Right ventricle myocardium superior (tissue), 1 donor: ENCODE results near the gene TPSAB1. TPM values are rescaled to one million over a fixed set of nuclear protein-coding genes. Genes with fewer than 3 reads are reported as not detected.
"Not testable (repeated sequence)": the region's sequence is repeated elsewhere in the genome, so short reads cannot be mapped to it uniquely, and the experiment has no call there.

ENCODE experiments used
- ATAC-seq: fragments of 200-7000 bp; cut with Tn5 transposase; one replicate; pipeline ENCODE4 v1.9.1; 2020; ENCODE audit warnings: mild to moderate bottlenecking; ENCODE audit not compliant: poor library complexity
- DNase-seq: peaks from one replicate; pipeline ENCODE4 v3.0.0-alpha.2; 2020
- intact Hi-C: fragments of 100-400 bp; cut with DNase I; formaldehyde crosslinking; loops from one replicate; pipeline ENCODE4 v1.11.2; 2022
- total RNA-seq: library from RNA; stranded (reverse); fragmentation: NEBNext Ultra II Directional; extraction: Animal tissue kit (Norgen Biotek cat#: 25700); gene quantifications from one replicate; pipeline ENCODE4 v1.2.1, GENCODE V29; 2021
- donor health status: DM: no; HTN: yes; CAD: no; lungs with severe emphysema.

TPSAB1 gene
- total RNA-seq, 1 donor from 2014 or later = 7.1 TPM

DNA sequence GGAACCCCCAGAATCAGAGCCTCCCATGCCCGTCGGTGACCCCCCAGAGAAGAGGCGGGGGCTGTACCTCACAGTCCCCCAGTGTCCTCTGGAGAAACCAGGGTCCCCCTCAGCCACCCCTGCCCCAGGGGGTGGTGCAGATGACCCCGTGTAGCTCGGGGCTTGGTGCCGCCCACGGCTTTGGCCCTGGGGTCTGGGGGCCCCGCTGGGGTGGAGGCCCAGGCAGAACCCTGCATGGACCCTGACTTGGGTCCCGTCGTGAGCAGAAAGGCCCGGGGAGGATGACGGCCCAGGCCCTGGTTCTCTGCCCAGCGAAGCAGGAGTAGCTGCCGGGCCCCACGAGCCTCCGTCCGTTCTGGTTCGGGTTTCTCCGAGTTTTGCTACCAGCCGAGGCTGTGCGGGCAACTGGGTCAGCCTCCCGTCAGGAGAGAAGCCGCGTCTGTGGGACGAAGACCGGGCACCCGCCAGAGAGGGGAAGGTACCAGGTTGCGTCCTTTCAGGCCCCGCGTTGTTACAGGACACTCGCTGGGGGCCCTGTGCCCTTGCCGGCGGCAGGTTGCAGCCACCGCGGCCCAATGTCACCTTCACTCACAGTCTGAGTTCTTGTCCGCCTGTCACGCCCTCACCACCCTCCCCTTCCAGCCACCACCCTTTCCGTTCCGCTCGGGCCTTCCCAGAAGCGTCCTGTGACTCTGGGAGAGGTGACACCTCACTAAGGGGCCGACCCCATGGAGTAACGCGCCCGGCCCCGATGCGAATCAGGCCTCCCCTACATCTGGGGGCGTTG, 19.5 kb upstream of the TPSAB1 start:
- no peak for DNase-seq
- peak; percentile 18 for ATAC-seq
- intact Hi-C loops = no loop called here

GRCh38 chr16:1221628-1222552, 18.6 kb upstream of the TPSAB1 start:
- ATAC-seq (no peak), DNase-seq (no peak)
- intact Hi-C loops = no loop called here

DNA sequence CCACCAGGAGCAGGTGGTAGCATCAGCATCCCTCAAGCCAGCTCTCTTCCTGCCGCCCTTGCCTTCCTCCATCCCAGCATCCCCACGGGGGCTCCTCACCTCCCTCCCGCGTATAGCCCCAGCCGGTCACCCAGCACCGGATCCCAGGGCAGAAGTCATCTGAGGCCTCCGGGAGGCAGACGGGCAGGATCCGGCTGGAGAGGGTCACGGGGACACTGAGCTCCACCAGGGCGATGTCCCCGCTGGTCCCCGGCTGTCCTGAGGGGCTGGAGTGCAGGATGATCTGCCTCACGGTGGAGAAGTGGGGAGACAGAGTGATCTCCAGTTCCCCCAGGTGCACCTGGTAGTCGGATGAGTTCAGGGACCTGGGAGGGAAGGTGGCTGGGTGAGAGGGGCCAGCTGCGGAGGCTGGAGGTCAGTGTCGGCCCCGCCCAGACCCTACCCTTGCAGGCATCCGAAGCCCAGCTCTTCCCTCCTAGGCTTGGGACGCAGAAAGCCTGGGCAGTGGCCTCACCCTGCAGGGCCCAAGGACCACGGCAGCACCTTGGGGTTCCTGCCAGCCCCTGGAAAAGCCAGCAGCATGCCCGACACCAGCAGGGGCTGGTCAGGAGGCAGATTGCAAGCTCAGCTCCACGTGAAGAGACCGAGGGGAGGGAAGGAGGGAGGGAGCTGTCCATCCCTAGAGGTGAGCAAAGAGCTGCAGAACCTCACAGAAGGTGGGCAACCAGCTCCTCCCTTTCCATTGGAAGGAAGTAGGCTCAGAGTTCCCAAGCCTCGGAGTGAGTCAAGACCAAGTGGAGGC, 17.8 kb upstream of the TPSAB1 start:
- DNase-seq (no peak), ATAC-seq (no peak)
- intact Hi-C loops = no loop called here

DNA sequence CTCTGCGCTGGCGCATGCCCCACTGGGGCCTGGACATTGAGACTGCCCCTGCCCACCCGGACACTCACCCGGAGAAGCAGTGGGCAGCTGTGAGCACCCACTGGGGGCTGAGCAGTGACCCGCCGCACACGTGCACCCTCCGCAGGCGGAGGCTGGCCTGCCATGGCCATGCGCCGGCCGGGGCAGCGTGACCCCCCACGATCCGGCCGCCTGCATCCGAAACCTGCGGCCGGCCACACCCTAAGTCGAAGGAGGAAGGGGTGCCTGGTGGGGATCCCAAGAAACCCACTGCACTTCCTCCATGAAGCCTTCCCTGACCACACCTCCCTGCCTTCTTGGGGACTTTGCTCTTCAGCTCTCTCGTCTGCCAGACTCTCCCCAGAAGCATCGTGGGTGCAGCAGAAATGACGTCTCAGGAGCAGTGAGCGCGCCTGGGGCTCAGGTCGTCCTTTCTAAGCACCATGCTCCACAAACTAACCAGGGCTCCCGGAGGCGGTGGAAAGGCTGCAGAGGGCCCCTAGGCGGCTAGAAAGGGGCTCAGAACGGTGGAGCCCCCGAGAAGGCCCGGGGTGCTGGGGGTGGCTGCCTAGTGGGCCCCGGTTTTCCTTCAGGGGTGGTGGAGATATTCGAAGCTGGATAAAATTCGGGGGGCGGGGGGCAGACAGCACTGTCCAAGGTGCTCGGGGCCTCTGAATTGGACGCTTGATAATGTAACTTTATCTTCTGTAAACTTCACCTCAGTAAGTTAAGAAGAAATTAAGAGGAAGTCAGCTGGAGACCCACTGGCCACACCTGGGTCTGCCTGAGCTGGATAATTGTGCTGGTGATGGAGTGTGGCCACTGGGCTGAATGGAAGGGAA, 16.9 kb upstream of the TPSAB1 start:
- intact Hi-C loops = no loop called here
- DNase-seq (no peak), ATAC-seq (no peak)

GRCh38 chr16:1224558-1224957, 15.9 kb upstream of the TPSAB1 start:
- intact Hi-C loops = no loop called here
- no peak for ATAC-seq
- no peak for DNase-seq

- ATAC-seq = no peak
- intact Hi-C loops = no loop called here
- DNase-seq = no peak
Measured at GRCh38 chr16:1225051-1225451, 15.5 kb upstream of the TPSAB1 start, which contains the start of gene TPSG1. TPSG1 (minus strand) TSS chr16:1225268; CDS start chr16:1225252, 16 bp downstream.

- intact Hi-C loops, DNase-seq: not testable (repeated sequence)
- peak; percentile 4 for ATAC-seq
Measured at GRCh38 chr16:1225728-1226311, 14.7 kb upstream of the TPSAB1 start.

DNA sequence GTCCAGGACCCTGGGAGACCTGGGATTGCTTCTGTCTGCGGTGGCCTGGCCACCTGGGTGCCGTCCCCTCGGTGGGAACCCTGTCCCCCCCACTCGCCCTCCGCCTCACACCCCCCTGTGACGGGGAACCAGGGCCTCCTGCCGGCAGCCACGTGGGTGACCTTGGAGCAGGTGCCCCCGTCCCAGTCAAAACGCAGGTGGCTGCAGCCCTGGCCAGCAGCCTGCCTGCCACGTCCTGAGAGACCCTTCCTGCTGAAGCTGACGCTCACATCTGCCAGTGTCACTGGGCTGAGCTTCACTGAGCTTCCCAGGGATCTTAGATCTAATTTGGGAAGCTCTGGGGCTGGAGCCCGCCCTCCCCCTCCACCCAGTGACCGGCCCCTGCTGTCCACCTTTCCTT, 13.8 kb upstream of the TPSAB1 start:
- intact Hi-C loops, DNase-seq, ATAC-seq: not testable (repeated sequence)

- intact Hi-C loops, DNase-seq, ATAC-seq: not testable (repeated sequence)
Measured at GRCh38 chr16:1228227-1228626, 12.3 kb upstream of the TPSAB1 start.

DNA sequence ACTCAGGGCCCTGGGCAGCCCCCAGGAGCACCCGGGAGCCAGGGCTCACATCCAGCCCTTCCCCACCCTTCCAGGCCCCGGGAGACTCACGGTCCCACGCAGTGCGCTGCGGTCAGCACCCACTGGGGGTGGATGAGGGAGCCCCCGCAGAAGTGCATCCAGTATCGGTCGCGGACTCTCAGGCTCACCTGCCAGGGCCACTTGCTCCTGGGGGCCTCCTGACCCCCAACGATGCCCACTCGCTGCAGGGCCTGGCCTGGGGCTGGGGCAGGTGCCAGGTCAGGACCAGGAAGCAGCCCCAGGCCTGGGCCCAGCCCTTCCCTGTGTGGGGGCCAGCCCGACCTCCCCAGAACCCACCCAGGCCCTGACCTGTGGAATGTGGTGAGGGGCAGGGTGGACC, 11.0 kb upstream of the TPSAB1 start:
- ATAC-seq, DNase-seq, intact Hi-C loops: not testable (repeated sequence)

- peak; percentile 14 for ATAC-seq
- DNase-seq = not testable (repeated sequence)
- intact Hi-C loops = loop anchor here (10.0 kb wide), 1 partner anchor 325 kb away; no protein-coding TSS in a partner anchor
Measured at GRCh38 chr16:1230084-1230470, 10.4 kb upstream of the TPSAB1 start, which contains the start of gene TPSB2. TPSB2 (minus strand) TSS chr16:1230184; CDS start chr16:1229951, 233 bp downstream.

DNA sequence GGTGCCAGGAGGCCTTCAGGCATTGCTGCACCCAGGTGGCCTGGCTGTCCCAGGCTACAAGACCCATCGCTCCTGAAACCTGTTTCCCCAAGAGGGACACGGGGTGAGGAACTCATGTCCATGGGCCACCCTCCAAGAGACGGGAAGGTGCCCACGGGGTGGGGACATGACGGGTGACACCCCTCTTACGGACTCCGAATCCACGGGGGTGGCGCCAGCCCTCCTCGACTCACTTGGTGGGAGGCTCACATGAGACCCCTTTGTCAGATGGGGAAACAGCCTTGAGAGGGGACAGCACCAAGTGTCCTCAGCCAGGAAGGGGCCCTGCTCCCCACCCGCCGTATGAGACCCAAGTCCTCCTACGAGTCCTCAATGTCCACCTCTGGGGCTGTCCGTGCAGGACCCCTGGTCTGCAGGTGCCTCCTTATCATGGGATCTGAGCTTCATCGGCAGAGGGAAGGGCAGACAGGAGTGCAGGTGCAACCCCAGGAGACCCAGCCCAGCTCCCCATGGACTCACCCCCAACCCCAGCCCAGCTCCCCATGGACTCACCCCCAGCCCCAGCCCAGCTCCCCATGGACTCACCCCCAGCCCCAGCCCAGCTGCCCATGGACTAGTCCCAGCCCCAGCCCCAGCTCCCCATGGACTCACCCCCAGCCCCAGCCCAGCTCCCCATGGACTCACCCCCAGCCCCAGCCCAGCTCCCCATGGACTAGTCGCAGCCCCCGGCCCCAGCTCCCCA, 9.9 kb upstream of the TPSAB1 start:
- not testable (repeated sequence) for DNase-seq, ATAC-seq
- intact Hi-C loops = loop anchor here (10.0 kb wide), 1 partner anchor 324 kb away; no protein-coding TSS in a partner anchor

GRCh38 chr16:1231301-1231700, 9.2 kb upstream of the TPSAB1 start:
- intact Hi-C loops = loop anchor here (10.0 kb wide), 1 partner anchor 324 kb away; no protein-coding TSS in a partner anchor
- not testable (repeated sequence) for ATAC-seq, DNase-seq

- not testable (repeated sequence) for DNase-seq
- peak; percentile 48 for ATAC-seq
- intact Hi-C loops = loop anchor here (10.0 kb wide), 1 partner anchor 323 kb away; no protein-coding TSS in a partner anchor
Measured at GRCh38 chr16:1232049-1232748, 8.3 kb upstream of the TPSAB1 start.

GRCh38 chr16:1236659-1237058, 3.8 kb upstream of the TPSAB1 start:
- DNase-seq = not testable (repeated sequence)
- intact Hi-C loops = loop anchor here (10.0 kb wide), 1 partner anchor 318 kb away; no protein-coding TSS in a partner anchor
- ATAC-seq = peak; percentile 69

GRCh38 chr16:1237990-1238389, 2.5 kb upstream of the TPSAB1 start:
- peak; percentile 8 for DNase-seq
- no peak for ATAC-seq
- intact Hi-C loops = loop anchor here (10.0 kb wide), 1 partner anchor 317 kb away; no protein-coding TSS in a partner anchor
